ENCODE data around the gene MMAB.

DNA sequence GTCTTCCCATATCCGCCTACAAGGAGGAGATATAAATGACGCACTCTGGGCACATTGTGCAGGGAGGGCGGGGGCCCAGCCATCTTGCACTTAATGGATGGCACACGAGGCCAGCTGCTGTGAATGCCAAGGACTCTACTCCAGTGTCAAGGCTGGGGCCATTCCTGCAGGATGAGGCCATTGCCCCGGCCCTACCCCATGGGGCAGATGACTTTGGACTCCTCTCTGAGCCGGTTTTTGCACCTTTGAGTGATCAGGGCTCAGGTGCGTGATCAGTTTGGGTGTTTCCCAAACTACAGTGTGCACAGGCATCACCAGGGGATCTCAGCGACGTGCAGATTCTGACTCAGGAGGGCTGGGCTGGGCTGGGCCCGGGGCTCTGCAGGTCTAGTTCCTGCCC lies 16.1 kb downstream of the MMAB start:
- TF ChIP-seq CTCF (IDR thresholded peaks at IDR 0.05) (no peak), POLR2A (IDR thresholded peaks at IDR 0.05) (no peak), EP300 (IDR thresholded peaks at IDR 0.05) (no peak)

Data from tibial nerve (tissue), 4 donors.